ENCODE measurements around the gene RTN4RL2.

- TF ChIP-seq GATA3 (IDR thresholded peaks at IDR 0.05; ENCODE audit: low read depth, low read length) (no peak), GATA2 (IDR thresholded peaks at IDR 0.05; ENCODE audit: low read depth, low read length) (no peak)
These were observed 25.1 kb downstream of the RTN4RL2 start for GRCh38 chr11:57485217-57485990.
